Spinal cord (tissue), 10 donors: ENCODE measurements around the gene CHD9. TPM values are rescaled to one million over a fixed set of nuclear protein-coding genes. Genes with fewer than 3 reads are reported as not detected.
A peak's percentile ranks its signal among the peaks of the same experiment; 100 is the strongest.

Source experiments
- DNase-seq, 6 donors: peaks; one replicate each; pipeline versions ENCODE4 v3.0.0 to v3.0.0-alpha.2; 2013 to 2015; ENCODE audit warnings: low spot score in 6 of 6, low read depth in 4 of 6
- H3K27ac ChIP-seq: one replicate; pipeline ENCODE4 v1.5.1; 2013; ENCODE audit warnings: low read depth, low read length, control low read depth
- H3K27me3 ChIP-seq: one replicate; pipeline ENCODE4 v1.6.1; 2013; ENCODE audit warnings: low read length; ENCODE audit not compliant: control insufficient read depth, insufficient read depth
- H3K36me3 ChIP-seq: one replicate; pipeline ENCODE4 v1.6.1; 2013; ENCODE audit warnings: low read length; ENCODE audit not compliant: control insufficient read depth, insufficient read depth
- H3K4me1 ChIP-seq: one replicate; pipeline ENCODE4 v1.6.1; 2013; ENCODE audit warnings: low read length; ENCODE audit not compliant: control insufficient read depth, insufficient read depth
- H3K4me3 ChIP-seq: one replicate; pipeline ENCODE4 v1.5.1; 2013; ENCODE audit warnings: low read depth, low read length, control low read depth
- H3K9me3 ChIP-seq: one replicate; pipeline ENCODE4 v1.6.1; 2013; ENCODE audit warnings: low read length; ENCODE audit not compliant: control insufficient read depth, insufficient read depth
- WGBS: methylation state at CpG from one replicate; pipeline ENCODE4 v1.1.5; 2013; ENCODE audit warnings: missing lambda C conversion rate; ENCODE audit not compliant: insufficient coverage; 5-methylcytosine and 5-hydroxymethylcytosine counted together
- polyA plus RNA-seq, 2 donors: library from polyadenylated mRNA; unstranded; fragments of 120-200 nt; gene quantifications; one replicate each; pipeline ENCODE4 v1.2.1, GENCODE V29; 2013; ENCODE audit not compliant: insufficient read length in 2 of 2
- total RNA-seq, 2 donors: library from RNA; depleted of rRNA in 1 of 2; stranded (reverse); fragments of 120-200 nt in 1 of 2; fragments of >200 nt in 1 of 2; gene quantifications; one replicate each; pipeline versions ENCODE4 v1.2.3 to v1.2.4, GENCODE V29; 2013 to 2014
- donor health status: healthy.

The CHD9 gene
- total and polyA plus RNA-seq, 4 donors, result 32.2 to 140 (median 82.8) TPM

DNA sequence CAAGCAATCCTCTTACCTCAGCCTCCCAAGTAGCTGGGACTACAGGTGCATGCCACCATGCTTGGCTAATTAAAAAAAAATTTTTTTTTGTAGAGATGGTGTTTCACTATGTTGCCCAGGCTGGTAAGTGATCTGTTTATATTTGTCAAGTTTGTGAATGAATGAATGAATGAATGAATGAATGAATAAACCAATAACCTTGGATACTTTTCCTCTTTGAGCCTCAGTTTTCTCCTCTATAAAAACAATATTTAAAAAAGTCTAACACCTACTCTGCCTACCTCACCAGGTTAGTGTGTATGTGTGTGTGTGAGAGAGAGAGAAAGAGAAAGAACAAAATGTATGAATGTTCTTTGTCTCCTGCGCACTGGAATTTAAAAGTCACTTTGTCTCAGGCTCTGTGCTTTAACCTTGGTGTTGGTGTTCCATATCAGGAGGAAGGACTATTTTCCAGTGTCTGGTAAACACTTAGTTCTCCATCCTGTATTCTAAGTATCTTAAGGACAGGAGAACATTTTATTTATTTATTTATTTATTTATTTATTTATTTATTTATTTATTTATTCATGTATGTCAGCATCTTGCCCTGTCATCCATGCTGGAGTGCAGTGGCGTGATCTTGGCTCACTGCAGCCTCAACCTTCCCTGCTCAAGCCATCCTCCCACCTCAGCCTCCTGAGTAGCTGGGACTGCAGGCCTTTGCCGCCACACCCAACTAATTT, 27.1 kb downstream of the CHD9 start:
- no peaks in the 10 kb centered on the region for H3K9me3 ChIP-seq
- no peak overlapping the region for H3K4me3 ChIP-seq
- H3K27me3 ChIP-seq, result no peaks in the 10 kb centered on the region
- H3K27ac ChIP-seq, result peak overlapping the region; percentile 55
- no CpG with 5 or more reads among the region's 3 CpGs for WGBS
- H3K4me1 ChIP-seq, result peaks cover 39% of the 10 kb centered on the region
- DNase-seq, result no peak
- H3K36me3 ChIP-seq, result no peaks in the 10 kb centered on the region

DNA sequence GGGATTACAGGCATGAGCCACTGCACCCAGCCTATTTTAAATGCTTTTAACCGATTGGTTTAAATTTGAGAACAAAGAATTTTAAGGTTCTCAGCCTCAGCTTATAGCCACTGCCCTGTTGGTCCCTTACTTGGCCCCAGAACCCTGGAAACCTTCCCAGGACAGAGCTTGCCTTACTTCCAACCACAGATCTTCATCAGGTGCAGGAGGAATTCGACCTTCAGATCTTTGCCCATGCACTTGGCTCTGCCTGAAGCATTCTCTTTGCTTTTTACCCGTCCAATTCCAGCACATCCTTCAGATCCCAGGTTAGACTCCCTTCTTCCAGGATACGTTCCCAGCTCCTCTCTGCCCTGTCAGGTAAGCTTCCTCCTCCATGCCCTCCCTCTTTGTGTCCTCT, 27.7 kb downstream of the CHD9 start:
- 91% methylated on average over 4 of the region's 4 CpGs for WGBS
- no peak overlapping the region for H3K4me3 ChIP-seq

GRCh38 chr16:53083119-53083518, 28.3 kb downstream of the CHD9 start:
- no peaks in the 10 kb centered on the region for H3K36me3 ChIP-seq
- 67% methylated on average over 1 of the region's 1 CpG for WGBS
- no peaks in the 10 kb centered on the region for H3K27me3 ChIP-seq
- H3K4me1 ChIP-seq, result peaks cover 39% of the 10 kb centered on the region
- no peak for DNase-seq
- no peak overlapping the region for H3K4me3 ChIP-seq
- no peak overlapping the region for H3K27ac ChIP-seq
- H3K9me3 ChIP-seq, result no peaks in the 10 kb centered on the region

More for the DNA sequence above, 27.7 kb downstream of the CHD9 start:
- Histone ChIP-seq H3K36me3 (no peaks in the 10 kb centered on the region), H3K27me3 (no peaks in the 10 kb centered on the region), H3K9me3 (no peaks in the 10 kb centered on the region), H3K27ac (peak overlapping the region; percentile 25), H3K4me1 (peaks cover 39% of the 10 kb centered on the region)
- no peak for DNase-seq

GRCh38 chr16:53084141-53084541, 29.4 kb downstream of the CHD9 start:
- H3K36me3 ChIP-seq, result no peaks in the 10 kb centered on the region
- no peaks in the 10 kb centered on the region for H3K9me3 ChIP-seq
- DNase-seq, result no peak
- WGBS, result 98% methylated on average over 4 of the region's 4 CpGs
- H3K27ac ChIP-seq, result peak overlapping the region; percentile 91
- H3K27me3 ChIP-seq, result no peaks in the 10 kb centered on the region
- peaks cover 42% of the 10 kb centered on the region for H3K4me1 ChIP-seq
- H3K4me3 ChIP-seq, result no peak overlapping the region

DNA sequence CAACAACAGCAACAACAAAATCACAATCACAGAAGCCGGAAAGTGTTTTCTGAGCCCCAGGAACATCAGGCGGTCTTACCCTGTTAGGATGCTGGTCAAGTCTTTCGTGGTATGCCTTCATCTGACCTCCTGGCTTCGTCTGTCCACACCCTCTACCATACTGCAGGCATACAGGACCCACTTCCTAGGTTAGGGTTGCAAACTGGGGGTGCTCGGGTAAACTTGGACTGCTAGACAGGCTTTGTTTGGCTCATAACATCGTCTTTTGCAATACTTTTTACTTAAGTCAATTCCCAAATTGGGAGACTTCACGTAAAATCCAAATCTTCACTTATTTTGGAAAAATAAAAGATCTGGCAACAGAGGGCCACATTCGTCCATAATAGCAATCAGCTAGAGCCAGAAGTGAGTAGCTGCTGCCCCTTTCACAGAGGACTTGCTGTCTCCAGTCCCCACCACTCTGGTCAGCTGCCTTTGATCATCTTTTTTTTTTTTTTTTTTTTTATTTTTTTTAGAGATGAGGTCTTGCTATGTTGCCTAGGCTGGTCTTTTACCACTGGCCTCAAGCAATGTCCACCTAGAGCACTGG, 30.0 kb downstream of the CHD9 start:
- H3K9me3 ChIP-seq, result no peaks in the 10 kb centered on the region
- H3K27ac ChIP-seq, result peak overlapping the region; percentile 91
- no peaks in the 10 kb centered on the region for H3K27me3 ChIP-seq
- no peak for DNase-seq
- H3K36me3 ChIP-seq, result no peaks in the 10 kb centered on the region
- no peak overlapping the region for H3K4me3 ChIP-seq
- 77% methylated on average over 4 of the region's 8 CpGs for WGBS
- H3K4me1 ChIP-seq, result peaks cover 47% of the 10 kb centered on the region

DNA sequence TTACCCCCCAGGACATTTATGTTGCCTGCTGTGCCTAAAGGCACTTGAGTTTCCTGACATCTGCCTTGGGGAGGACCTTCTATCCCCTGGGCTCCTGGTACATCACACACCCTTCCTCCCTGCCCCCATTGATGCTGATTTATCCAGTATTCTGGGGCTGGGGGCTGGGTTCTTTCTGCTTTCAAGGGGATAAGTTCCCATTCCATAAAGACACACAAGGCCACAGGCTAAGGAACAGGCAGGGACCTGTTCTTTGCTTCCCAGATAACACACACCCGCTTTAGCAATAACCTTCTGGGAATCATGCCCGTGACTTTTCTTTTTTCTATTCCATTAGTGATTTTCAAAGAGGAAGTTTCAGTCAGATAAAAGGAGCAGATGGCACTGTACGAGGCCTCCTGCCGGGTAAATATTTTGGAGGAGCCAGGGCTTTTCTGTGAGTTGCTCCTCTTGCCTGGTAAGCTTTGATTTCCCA, 30.6 kb downstream of the CHD9 start:
- peak in 2 of 6 donors; percentile 78 to 80 for DNase-seq
- Histone ChIP-seq H3K27me3 (no peaks in the 10 kb centered on the region), H3K27ac (peak overlapping the region; percentile 91), H3K36me3 (no peaks in the 10 kb centered on the region), H3K4me1 (peaks cover 47% of the 10 kb centered on the region), H3K9me3 (no peaks in the 10 kb centered on the region), H3K4me3 (no peak overlapping the region)
- whole genome bisulfite sequencing, result no CpG with 5 or more reads among the region's 4 CpGs

DNA sequence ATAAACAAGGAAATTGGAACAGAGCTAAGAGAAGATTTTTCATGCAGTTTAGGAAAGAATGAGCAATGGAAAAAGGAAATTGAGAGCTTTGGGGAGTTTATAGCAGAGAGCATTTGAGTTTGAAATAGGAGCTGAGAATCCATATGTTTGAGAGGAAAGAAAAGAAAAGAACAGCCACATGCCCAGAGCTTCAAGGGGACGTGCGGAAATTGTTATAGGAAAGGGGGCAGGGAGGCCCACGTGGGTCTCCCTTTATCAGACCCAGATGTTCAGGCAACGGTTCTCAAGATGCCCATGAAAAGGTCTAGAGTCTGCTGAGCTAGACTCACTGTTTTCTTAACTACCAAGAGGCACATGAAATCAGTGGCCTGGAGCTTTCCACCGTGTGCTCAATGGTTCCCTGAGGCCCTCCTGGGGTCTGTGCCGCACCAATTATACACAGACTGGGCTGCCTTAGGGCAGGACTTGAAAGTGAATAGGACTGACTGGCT, 31.2 kb downstream of the CHD9 start:
- Histone ChIP-seq H3K9me3 (no peaks in the 10 kb centered on the region), H3K27me3 (no peaks in the 10 kb centered on the region), H3K27ac (peak overlapping the region; percentile 91), H3K36me3 (no peaks in the 10 kb centered on the region), H3K4me1 (peaks cover 47% of the 10 kb centered on the region), H3K4me3 (no peak overlapping the region)
- WGBS, result 29% methylated on average over 6 of the region's 6 CpGs
- DNase-seq, result peak in 2 of 6 donors; percentile 45 to 83

- Histone ChIP-seq H3K36me3 (no peaks in the 10 kb centered on the region), H3K27ac (peak overlapping the region; percentile 59), H3K27me3 (no peaks in the 10 kb centered on the region), H3K4me3 (no peak overlapping the region), H3K4me1 (peaks cover 53% of the 10 kb centered on the region), H3K9me3 (no peaks in the 10 kb centered on the region)
- WGBS, result 37% methylated on average over 3 of the region's 3 CpGs
- DNase-seq, result peak in 2 of 6 donors; percentile 46 to 62
Observed at GRCh38 chr16:53087101-53087500, 32.3 kb downstream of the CHD9 start.

DNA sequence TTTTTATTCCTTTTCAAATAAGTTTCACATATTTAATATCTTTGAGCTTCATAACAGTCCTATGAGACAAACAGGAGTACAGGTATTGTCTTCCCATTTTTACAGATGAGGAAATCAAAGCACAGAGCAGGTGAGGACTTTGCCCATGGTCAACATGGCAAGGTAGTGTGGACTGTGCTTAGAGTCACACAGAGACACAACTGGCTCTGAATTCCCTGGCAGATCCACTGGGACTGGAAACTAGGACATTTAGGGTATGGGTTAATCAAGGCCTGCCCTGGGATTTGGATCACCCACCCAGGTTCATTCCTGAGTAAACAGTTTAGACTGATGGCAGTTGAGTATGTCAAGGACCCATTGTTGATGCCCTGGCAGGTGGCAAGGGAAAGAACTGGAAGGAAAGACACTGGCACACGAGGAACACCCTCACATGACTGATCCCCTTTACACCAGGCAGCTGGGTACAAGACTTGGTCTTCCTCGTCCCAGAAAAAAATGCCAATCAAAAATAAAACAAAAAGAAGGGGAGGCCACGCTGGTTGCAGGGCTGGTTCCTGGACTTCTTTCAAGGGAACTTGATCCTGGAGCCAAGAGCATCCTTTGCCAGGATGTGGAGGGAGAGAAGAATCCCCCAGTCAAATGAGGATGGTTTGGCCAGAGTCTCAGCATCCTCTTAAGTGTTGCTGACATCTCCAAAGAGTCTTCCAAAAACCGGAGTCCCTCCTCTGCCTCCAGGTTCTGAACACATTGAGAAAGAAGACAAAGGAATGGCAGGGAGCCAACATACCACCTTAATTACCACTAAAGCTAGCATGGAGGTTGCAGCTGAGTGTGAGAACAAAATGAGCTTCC, 34.9 kb downstream of the CHD9 start:
- Histone ChIP-seq H3K4me1 (peaks cover 63% of the 10 kb centered on the region), H3K4me3 (no peak overlapping the region), H3K27ac (peak overlapping the region; percentile 85), H3K9me3 (no peaks in the 10 kb centered on the region), H3K27me3 (no peaks in the 10 kb centered on the region), H3K36me3 (peaks cover 2% of the 10 kb centered on the region)
- DNase-seq, result peak in 4 of 6 donors; percentile 64 to 91 (median 78)
- 0% methylated on average over 1 of the region's 4 CpGs for WGBS
